Measurements from ENCODE around the gene SF3A1. TPM values are rescaled to one million over a fixed set of nuclear protein-coding genes. Genes with fewer than 3 reads are reported as not detected.

Gene SF3A1, protein sequence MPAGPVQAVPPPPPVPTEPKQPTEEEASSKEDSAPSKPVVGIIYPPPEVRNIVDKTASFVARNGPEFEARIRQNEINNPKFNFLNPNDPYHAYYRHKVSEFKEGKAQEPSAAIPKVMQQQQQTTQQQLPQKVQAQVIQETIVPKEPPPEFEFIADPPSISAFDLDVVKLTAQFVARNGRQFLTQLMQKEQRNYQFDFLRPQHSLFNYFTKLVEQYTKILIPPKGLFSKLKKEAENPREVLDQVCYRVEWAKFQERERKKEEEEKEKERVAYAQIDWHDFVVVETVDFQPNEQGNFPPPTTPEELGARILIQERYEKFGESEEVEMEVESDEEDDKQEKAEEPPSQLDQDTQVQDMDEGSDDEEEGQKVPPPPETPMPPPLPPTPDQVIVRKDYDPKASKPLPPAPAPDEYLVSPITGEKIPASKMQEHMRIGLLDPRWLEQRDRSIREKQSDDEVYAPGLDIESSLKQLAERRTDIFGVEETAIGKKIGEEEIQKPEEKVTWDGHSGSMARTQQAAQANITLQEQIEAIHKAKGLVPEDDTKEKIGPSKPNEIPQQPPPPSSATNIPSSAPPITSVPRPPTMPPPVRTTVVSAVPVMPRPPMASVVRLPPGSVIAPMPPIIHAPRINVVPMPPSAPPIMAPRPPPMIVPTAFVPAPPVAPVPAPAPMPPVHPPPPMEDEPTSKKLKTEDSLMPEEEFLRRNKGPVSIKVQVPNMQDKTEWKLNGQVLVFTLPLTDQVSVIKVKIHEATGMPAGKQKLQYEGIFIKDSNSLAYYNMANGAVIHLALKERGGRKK
- total RNA-seq = 19.2 and 23.0 TPM in 2 replicates

DNA sequence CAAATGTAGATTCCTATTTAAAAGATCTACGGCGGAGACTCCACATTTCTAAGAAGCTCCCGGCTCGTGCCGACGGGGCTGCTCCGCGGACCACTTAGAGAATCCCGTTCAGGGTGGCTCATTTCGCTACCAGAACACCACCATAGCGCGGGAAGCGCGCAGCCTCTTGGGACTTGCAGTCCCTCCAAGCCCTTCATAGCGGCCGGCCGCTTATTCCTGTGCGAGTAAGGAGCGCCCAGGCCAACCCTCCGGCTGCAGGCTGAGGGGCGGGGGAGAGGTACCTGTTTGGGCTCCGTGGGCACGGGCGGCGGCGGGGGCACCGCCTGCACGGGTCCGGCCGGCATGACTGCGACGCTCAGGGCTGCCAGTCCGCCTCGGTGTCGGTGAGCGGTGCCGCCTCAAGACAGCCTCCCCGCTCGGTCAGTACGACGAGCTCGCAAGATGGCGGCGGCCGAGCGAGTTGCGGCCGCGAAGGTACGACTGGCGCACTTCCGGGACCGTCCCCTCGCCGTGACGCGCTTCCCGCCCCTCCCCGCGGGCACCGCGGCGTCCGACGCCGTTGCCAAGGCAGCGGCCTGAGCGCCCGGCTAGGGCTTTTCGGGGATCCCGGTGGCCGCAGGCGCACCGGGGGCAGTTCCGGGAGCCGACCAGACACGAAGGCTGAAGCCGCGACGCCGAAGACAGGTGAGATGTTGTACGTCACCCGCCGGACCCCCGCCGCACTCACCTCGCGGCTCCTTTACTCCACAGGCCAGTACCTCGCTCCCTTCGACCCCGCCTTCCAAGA lies at the start of gene SF3A1, which contains the start of gene CCDC157:
SF3A1 (minus strand) TSS at position 446 of the 787 bp plus-strand sequence; CDS start at position 344, 102 bp downstream.
CCDC157 (plus strand) TSS at position 559 of the 787 bp plus-strand sequence. CDS start 8,994 bp downstream, outside the sequence.

DNA sequence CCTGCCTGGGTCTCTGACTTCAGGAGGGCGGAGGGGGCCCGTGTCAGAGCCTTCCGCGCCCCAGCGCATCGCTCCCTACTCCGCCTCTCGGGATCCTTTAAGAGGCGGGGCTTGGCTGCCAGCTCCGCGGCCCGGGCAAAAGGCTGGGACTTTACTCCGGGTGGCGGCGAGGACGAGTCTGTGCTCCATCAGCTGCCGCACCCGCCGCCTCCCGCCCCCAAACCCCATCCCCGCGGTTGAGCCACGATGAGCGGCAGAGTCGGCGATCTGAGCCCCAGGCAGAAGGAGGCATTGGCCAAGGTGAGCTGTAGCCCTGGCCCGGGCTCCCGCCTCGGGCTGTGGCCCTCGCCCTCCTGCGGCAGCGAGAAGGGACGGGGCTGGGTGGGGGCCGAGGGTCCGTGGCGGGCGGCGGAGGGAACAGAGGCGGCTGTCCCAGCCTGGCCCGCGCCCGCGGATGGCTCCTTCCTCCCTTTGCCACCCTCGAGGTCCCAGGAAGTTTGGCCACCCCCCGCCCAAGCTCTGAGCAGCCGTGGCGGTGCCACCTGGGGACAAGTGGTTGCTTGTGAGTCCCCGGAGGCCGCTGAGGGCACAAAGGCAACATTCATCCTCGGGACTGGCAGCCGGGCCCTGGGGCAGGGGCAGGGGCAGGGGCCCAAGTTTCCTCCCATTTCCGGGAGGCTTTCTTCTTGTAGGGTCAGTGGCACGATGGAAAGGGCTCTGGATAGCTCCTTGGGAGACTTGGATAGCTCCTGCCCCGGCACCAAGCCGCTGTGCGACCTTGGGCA lies 40.4 kb upstream of the SF3A1 start, which contains the start of gene SEC14L2:
SEC14L2 (plus strand) TSS at position 148 of the 785 bp plus-strand sequence; CDS start at position 247, 99 bp downstream.

DNA sequence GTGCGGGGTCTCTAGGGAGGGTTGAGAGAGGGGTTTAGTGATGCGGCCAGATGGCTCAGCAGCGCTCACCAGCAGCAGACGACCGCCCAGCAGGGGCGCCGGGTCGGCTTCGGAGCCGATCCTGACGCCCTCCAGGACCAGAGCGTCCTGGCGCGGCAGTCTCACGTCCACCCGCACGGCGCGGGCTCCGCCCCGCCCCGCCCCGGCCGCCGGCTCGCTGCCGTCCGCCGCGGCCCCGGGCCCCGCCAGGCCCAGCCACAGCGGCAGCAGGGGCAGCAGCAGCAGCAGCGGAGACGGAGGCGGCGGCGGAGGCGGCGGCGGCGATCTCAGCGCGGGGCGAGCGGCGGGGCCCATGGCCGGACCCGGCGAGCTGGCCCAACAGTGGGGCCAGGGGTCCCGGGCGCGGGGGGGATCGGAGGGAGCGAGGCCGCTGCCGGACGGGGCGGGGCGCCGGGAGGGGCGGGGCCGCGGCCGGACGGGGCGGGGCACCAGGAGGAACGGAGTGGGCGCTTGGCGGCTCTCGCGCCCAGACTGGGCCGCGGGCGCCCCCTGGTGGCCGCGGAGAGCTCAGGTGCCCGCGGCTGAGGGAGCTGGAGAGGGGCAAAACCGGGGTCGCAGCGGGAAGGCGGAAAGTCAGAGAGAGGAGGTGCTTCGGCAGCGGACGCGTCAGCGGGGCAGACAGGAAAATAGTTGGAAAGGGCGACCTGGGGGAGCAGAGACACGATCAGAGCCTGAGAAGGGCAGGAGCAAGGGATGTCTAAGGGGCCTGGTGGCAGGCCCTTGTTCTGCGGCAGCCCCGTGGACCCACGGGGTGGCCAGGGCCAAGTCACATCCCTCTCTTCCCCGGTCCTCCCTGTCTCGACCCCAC lies 30.5 kb upstream of the SF3A1 start, which contains the start of gene RNF215:
RNF215 (minus strand) TSS at position 452 of the 868 bp plus-strand sequence; CDS start at position 354, 98 bp downstream.

DNA sequence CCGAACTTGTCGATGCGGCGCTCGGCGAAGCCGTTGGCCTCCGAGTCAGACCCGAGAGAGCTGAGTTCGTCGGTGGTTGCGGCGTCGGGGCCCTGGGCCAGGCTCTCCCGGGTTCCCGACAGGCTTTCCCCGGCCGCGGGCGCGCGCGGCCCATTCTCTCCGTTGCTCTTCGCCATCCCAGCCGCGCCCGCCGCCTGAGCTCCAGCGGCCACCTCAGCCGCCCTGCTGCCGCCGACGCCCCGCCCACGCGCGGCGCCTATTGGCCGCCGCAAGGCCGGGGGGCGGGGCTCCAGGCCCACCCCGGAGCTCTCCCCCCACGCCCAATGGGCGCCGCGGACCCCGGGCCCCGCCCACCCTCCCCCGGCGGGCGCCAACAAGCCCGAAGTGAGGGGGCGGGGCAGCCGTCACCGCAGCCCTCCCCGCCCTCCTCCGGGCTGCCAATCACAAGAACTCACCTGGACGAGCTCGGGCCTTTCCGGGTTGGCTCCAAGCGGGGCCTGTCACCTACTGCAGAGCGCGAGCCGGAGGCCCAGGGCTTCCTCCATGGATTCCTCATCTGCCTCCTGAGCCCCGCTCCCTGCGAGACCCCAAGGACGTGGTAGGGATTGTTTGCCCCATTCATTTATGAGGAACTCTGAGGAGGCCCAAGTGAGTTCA lies 29.9 kb downstream of the SF3A1 start, which contains the start of gene TBC1D10A:
TBC1D10A (minus strand) TSS at position 236 of the 657 bp plus-strand sequence; CDS start at position 176, 60 bp downstream.

DNA sequence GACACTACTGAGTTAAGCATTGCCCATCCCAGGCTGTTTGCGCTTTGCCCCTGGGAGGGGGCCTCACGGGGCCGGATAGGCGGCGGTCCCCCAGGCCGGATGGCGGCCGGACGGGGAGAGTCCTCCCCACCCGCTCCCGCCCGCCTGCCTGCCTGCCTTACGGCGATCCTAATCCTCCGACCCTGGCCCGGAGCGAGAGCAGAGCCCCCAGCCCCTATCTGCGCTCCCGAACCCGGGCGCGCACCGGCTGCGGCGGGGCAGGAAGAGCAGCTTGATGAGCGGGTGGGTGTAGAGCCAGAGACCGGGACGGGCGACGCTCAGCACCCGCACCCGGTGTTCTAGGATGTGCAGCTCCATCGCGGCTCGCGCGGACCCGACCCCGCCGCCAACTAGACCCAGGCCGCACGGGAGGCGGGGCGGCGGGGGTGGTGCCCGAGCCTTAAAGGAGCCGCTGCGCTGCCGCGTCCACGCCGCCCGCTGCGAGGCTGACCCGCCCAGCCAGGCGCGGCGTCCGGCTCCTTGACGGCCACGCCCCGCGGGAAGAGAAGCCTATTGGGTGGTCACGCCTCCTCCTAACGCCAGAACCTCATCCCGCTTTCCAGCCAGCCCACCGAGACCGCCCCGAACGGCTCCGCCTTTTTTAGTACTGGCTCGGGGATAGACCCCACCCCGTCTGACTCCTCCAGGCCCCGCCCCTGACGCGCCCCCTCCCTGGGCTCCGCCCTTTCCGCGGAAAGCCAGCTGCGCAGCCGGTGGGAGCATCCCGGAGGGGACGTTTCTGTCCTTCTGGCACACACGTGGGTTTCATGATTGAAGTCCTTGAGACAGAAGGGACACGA lies 67.3 kb downstream of the SF3A1 start, which contains the start of gene CASTOR1:
CASTOR1 (minus strand) TSS at position 365 of the 839 bp plus-strand sequence; CDS start at position 357, 8 bp downstream.

Other genes starting within 250 kb of the SF3A1 start
- 10.6 and 40.4 TPM in 2 replicates for gene LIF, start 110.1 kb downstream of the SF3A1 start, total RNA-seq
- gene OSM, start 90.0 kb downstream of the SF3A1 start, total RNA-seq = not detected in 2 replicates
- gene CASTOR1, start 67.4 kb downstream of the SF3A1 start, total RNA-seq = 6.4 and 18.0 TPM in 2 replicates
- gene TBC1D10A, start 30.0 kb downstream of the SF3A1 start, total RNA-seq = 22.8 and 26.3 TPM in 2 replicates
- gene CCDC157, start 113 bp upstream of the SF3A1 start, total RNA-seq = 2.3 and 4.0 TPM in 2 replicates
- gene RNF215, start 30.5 kb upstream of the SF3A1 start, total RNA-seq = 21.8 and 37.4 TPM in 2 replicates
- gene SEC14L2, start 40.1 kb upstream of the SF3A1 start, total RNA-seq = 12.7 and 25.3 TPM in 2 replicates
- gene MTFP1, start 68.9 kb upstream of the SF3A1 start, total RNA-seq = 4.7 and 8.4 TPM in 2 replicates
- not detected in 2 replicates for gene SEC14L3, start 115.1 kb upstream of the SF3A1 start, total RNA-seq
- 0.50 TPM in 1 of 2 replicates, not detected in the other for gene SEC14L4, start 148.8 kb upstream of the SF3A1 start, total RNA-seq
- gene SEC14L6, start 189.8 kb upstream of the SF3A1 start, total RNA-seq = under 0.01 and 0.17 TPM in 2 replicates
- gene GAL3ST1, start 217.8 kb upstream of the SF3A1 start, total RNA-seq = 0.15 and 0.17 TPM in 2 replicates
- gene PES1, start 235.0 kb upstream of the SF3A1 start, total RNA-seq = 68.9 and 86.8 TPM in 2 replicates

Measured in smooth muscle cell of trachea (primary cell).